GM15510 (cell line): ENCODE data around the gene AGT.

Experiments
- POLR2A ChIP-seq: IDR thresholded peaks from 3 replicates; pipeline ENCODE4 v1.6.1; 2011; ENCODE audit warnings: borderline replicate concordance; ENCODE audit not compliant: insufficient read length; ENCODE audit errors: extremely low read depth

The AGT gene

GRCh38 chr1:230702934-230703678 lies 10.8 kb downstream of the AGT start:
- no peak for TF ChIP-seq POLR2A

GRCh38 chr1:230701895-230702768 lies 11.8 kb downstream of the AGT start:
- no peak for TF ChIP-seq POLR2A

GRCh38 chr1:230701434-230701833 lies 12.5 kb downstream of the AGT start:
- no peak for TF ChIP-seq POLR2A

GRCh38 chr1:230700132-230700531 lies 13.8 kb downstream of the AGT start:
- no peak for TF ChIP-seq POLR2A

- no peak for TF ChIP-seq POLR2A
These were observed 14.2 kb downstream of the AGT start for GRCh38 chr1:230699716-230700115.

- no peak for TF ChIP-seq POLR2A
These were observed 15.8 kb downstream of the AGT start for GRCh38 chr1:230698130-230698529.

GRCh38 chr1:230696722-230697437 lies 17.0 kb downstream of the AGT start:
- TF ChIP-seq POLR2A: no peak

- no peak for TF ChIP-seq POLR2A
These were observed 17.7 kb downstream of the AGT start for GRCh38 chr1:230696218-230696617.

GRCh38 chr1:230694991-230695390 lies 18.9 kb downstream of the AGT start:
- no peak for TF ChIP-seq POLR2A

- no peak for TF ChIP-seq POLR2A
These were observed 19.5 kb downstream of the AGT start for GRCh38 chr1:230694464-230694863.

GRCh38 chr1:230693777-230694176 lies 20.1 kb downstream of the AGT start:
- TF ChIP-seq POLR2A: no peak

GRCh38 chr1:230693221-230693620 lies 20.7 kb downstream of the AGT start:
- no peak for TF ChIP-seq POLR2A

GRCh38 chr1:230691615-230692014 lies 22.3 kb downstream of the AGT start:
- TF ChIP-seq POLR2A: no peak

GRCh38 chr1:230690101-230690500 lies 23.8 kb downstream of the AGT start:
- no peak for TF ChIP-seq POLR2A

- no peak for TF ChIP-seq POLR2A
These were observed 27.2 kb downstream of the AGT start for GRCh38 chr1:230686747-230687146.
